ENCODE results near the gene AUTS2.
A peak's percentile ranks its signal among the peaks of the same experiment; 100 is the strongest.

AUTS2 gene

GRCh38 chr7:70720191-70720873 is 1122.1 kb downstream of the AUTS2 start:
- Histone ChIP-seq H2BK120ac (ENCODE audit: low read depth, low read length) (no peak overlapping the region), H3K23ac (ENCODE audit: low read length) (no peak overlapping the region), H3K9ac (ENCODE audit: low read length) (no peak overlapping the region), H3K36me3 (ENCODE audit: control insufficient read depth, insufficient read depth, low read length) (no peaks in the 10 kb centered on the region), H2AK5ac (ENCODE audit: low read length) (no peak overlapping the region), H3K18ac (ENCODE audit: low read length) (no peak overlapping the region), H3K79me1 (ENCODE audit: low read length) (peaks cover 18% of the 10 kb centered on the region), H3K4me2 (ENCODE audit: low read length) (no peak overlapping the region), H3K4me1 (ENCODE audit: control insufficient read depth, low read depth, low read length) (no peaks in the 10 kb centered on the region), H3K79me2 (ENCODE audit: control insufficient read depth, insufficient read depth, low read length) (peaks cover 27% of the 10 kb centered on the region), H3K4ac (ENCODE audit: low read depth, low read length) (peak overlapping the region; percentile 28), H3K27me3 (ENCODE audit: insufficient read depth, low read length, poor library complexity) (no peaks in the 10 kb centered on the region), H2BK5ac (ENCODE audit: low read length) (no peak overlapping the region), H3K27ac (ENCODE audit: low read depth, low read length) (no peak overlapping the region), H2BK15ac (replicated peaks; ENCODE audit: low read depth) (no peak overlapping the region), H3K56ac (ENCODE audit: low read length) (no peak overlapping the region), H4K5ac (ENCODE audit: low read length) (no peak overlapping the region), H4K8ac (ENCODE audit: low read depth, low read length) (no peak overlapping the region), H3K4me3 (ENCODE audit: low read length) (no peak overlapping the region)
- no CpG with 5 or more reads among the region's 7 CpGs for WGBS (ENCODE audit: extremely low coverage, insufficient coverage, low lambda C conversion rate)
- DNase-seq, result peak; percentile 54

- no peaks in the 10 kb centered on the region for H3K36me3 ChIP-seq (ENCODE audit: control insufficient read depth, insufficient read depth, low read length)
- DNase-seq, result no peak
- H3K27me3 ChIP-seq (ENCODE audit: insufficient read depth, low read length, poor library complexity), result no peaks in the 10 kb centered on the region
- WGBS (ENCODE audit: extremely low coverage, insufficient coverage, low lambda C conversion rate), result no CpG with 5 or more reads among the region's 1 CpG
- H4K8ac ChIP-seq (ENCODE audit: low read depth, low read length), result no peak overlapping the region
- H2BK15ac ChIP-seq (replicated peaks; ENCODE audit: low read depth), result no peak overlapping the region
- H3K4me3 ChIP-seq (ENCODE audit: low read length), result no peak overlapping the region
- no peak overlapping the region for H4K5ac ChIP-seq (ENCODE audit: low read length)
- H3K23ac ChIP-seq (ENCODE audit: low read length), result no peak overlapping the region
- H2AK5ac ChIP-seq (ENCODE audit: low read length), result no peak overlapping the region
- H3K18ac ChIP-seq (ENCODE audit: low read length), result no peak overlapping the region
- peaks cover 18% of the 10 kb centered on the region for H3K79me1 ChIP-seq (ENCODE audit: low read length)
- H3K4ac ChIP-seq (ENCODE audit: low read depth, low read length), result no peak overlapping the region
- no peaks in the 10 kb centered on the region for H3K4me1 ChIP-seq (ENCODE audit: control insufficient read depth, low read depth, low read length)
- H3K79me2 ChIP-seq (ENCODE audit: control insufficient read depth, insufficient read depth, low read length), result peaks cover 29% of the 10 kb centered on the region
- no peak overlapping the region for H2BK5ac ChIP-seq (ENCODE audit: low read length)
- H3K56ac ChIP-seq (ENCODE audit: low read length), result no peak overlapping the region
- no peak overlapping the region for H3K4me2 ChIP-seq (ENCODE audit: low read length)
- no peak overlapping the region for H2BK120ac ChIP-seq (ENCODE audit: low read depth, low read length)
- H3K27ac ChIP-seq (ENCODE audit: low read depth, low read length), result no peak overlapping the region
- H3K9ac ChIP-seq (ENCODE audit: low read length), result no peak overlapping the region
Observed at GRCh38 chr7:70721500-70721899, 1123.2 kb downstream of the AUTS2 start.

- no peak overlapping the region for H2BK5ac ChIP-seq (ENCODE audit: low read length)
- H3K4me2 ChIP-seq (ENCODE audit: low read length), result no peak overlapping the region
- WGBS (ENCODE audit: extremely low coverage, insufficient coverage, low lambda C conversion rate), result no CpG with 5 or more reads among the region's 5 CpGs
- no peaks in the 10 kb centered on the region for H3K4me1 ChIP-seq (ENCODE audit: control insufficient read depth, low read depth, low read length)
- H3K56ac ChIP-seq (ENCODE audit: low read length), result no peak overlapping the region
- peaks cover 13% of the 10 kb centered on the region for H3K79me1 ChIP-seq (ENCODE audit: low read length)
- no peak overlapping the region for H3K27ac ChIP-seq (ENCODE audit: low read depth, low read length)
- no peak overlapping the region for H3K4ac ChIP-seq (ENCODE audit: low read depth, low read length)
- H3K23ac ChIP-seq (ENCODE audit: low read length), result no peak overlapping the region
- H2BK15ac ChIP-seq (replicated peaks; ENCODE audit: low read depth), result no peak overlapping the region
- no peak for DNase-seq
- no peak overlapping the region for H3K4me3 ChIP-seq (ENCODE audit: low read length)
- no peak overlapping the region for H4K8ac ChIP-seq (ENCODE audit: low read depth, low read length)
- H3K79me2 ChIP-seq (ENCODE audit: control insufficient read depth, insufficient read depth, low read length), result peaks cover 18% of the 10 kb centered on the region
- H4K5ac ChIP-seq (ENCODE audit: low read length), result no peak overlapping the region
- H2BK120ac ChIP-seq (ENCODE audit: low read depth, low read length), result no peak overlapping the region
- H3K36me3 ChIP-seq (ENCODE audit: control insufficient read depth, insufficient read depth, low read length), result no peaks in the 10 kb centered on the region
- no peak overlapping the region for H2AK5ac ChIP-seq (ENCODE audit: low read length)
- no peaks in the 10 kb centered on the region for H3K27me3 ChIP-seq (ENCODE audit: insufficient read depth, low read length, poor library complexity)
- H3K18ac ChIP-seq (ENCODE audit: low read length), result no peak overlapping the region
- no peak overlapping the region for H3K9ac ChIP-seq (ENCODE audit: low read length)
Observed at GRCh38 chr7:70723339-70723738, 1125.1 kb downstream of the AUTS2 start.

- WGBS (ENCODE audit: extremely low coverage, insufficient coverage, low lambda C conversion rate), result no CpG with 5 or more reads among the region's 2 CpGs
- no peak for DNase-seq
Observed at GRCh38 chr7:70725448-70725847, 1127.2 kb downstream of the AUTS2 start.

GRCh38 chr7:70726294-70726693 is 1128.0 kb downstream of the AUTS2 start:
- Histone ChIP-seq H3K79me2 (ENCODE audit: control insufficient read depth, insufficient read depth, low read length) (peaks cover 25% of the 10 kb centered on the region), H3K27me3 (ENCODE audit: insufficient read depth, low read length, poor library complexity) (no peaks in the 10 kb centered on the region), H3K9ac (ENCODE audit: low read length) (no peak overlapping the region), H3K36me3 (ENCODE audit: control insufficient read depth, insufficient read depth, low read length) (no peaks in the 10 kb centered on the region), H3K27ac (ENCODE audit: low read depth, low read length) (no peak overlapping the region), H3K18ac (ENCODE audit: low read length) (no peak overlapping the region), H3K4me2 (ENCODE audit: low read length) (no peak overlapping the region), H3K23ac (ENCODE audit: low read length) (no peak overlapping the region), H2BK120ac (ENCODE audit: low read depth, low read length) (no peak overlapping the region), H2AK5ac (ENCODE audit: low read length) (no peak overlapping the region), H3K4ac (ENCODE audit: low read depth, low read length) (no peak overlapping the region), H3K79me1 (ENCODE audit: low read length) (peaks cover 11% of the 10 kb centered on the region), H2BK15ac (replicated peaks; ENCODE audit: low read depth) (no peak overlapping the region), H4K8ac (ENCODE audit: low read depth, low read length) (no peak overlapping the region), H2BK5ac (ENCODE audit: low read length) (no peak overlapping the region), H3K56ac (ENCODE audit: low read length) (no peak overlapping the region), H4K5ac (ENCODE audit: low read length) (no peak overlapping the region), H3K4me1 (ENCODE audit: control insufficient read depth, low read depth, low read length) (peaks cover 5% of the 10 kb centered on the region), H3K4me3 (ENCODE audit: low read length) (no peak overlapping the region)
- no CpG with 5 or more reads among the region's 1 CpG for WGBS (ENCODE audit: extremely low coverage, insufficient coverage, low lambda C conversion rate)
- no peak for DNase-seq

More at GRCh38 chr7:70725448-70725847, 1127.2 kb downstream of the AUTS2 start:
- H2BK15ac ChIP-seq (replicated peaks; ENCODE audit: low read depth), result no peak overlapping the region
- H2BK5ac ChIP-seq (ENCODE audit: low read length), result no peak overlapping the region
- peaks cover 8% of the 10 kb centered on the region for H3K79me1 ChIP-seq (ENCODE audit: low read length)
- no peak overlapping the region for H3K4me2 ChIP-seq (ENCODE audit: low read length)
- no peak overlapping the region for H3K4ac ChIP-seq (ENCODE audit: low read depth, low read length)
- no peak overlapping the region for H3K18ac ChIP-seq (ENCODE audit: low read length)
- H3K4me1 ChIP-seq (ENCODE audit: control insufficient read depth, low read depth, low read length), result peaks cover 5% of the 10 kb centered on the region
- no peak overlapping the region for H3K27ac ChIP-seq (ENCODE audit: low read depth, low read length)
- H4K8ac ChIP-seq (ENCODE audit: low read depth, low read length), result no peak overlapping the region
- H3K79me2 ChIP-seq (ENCODE audit: control insufficient read depth, insufficient read depth, low read length), result peaks cover 21% of the 10 kb centered on the region
- H2AK5ac ChIP-seq (ENCODE audit: low read length), result no peak overlapping the region
- no peaks in the 10 kb centered on the region for H3K36me3 ChIP-seq (ENCODE audit: control insufficient read depth, insufficient read depth, low read length)
- H3K4me3 ChIP-seq (ENCODE audit: low read length), result no peak overlapping the region
- H3K56ac ChIP-seq (ENCODE audit: low read length), result no peak overlapping the region
- H3K23ac ChIP-seq (ENCODE audit: low read length), result no peak overlapping the region
- H2BK120ac ChIP-seq (ENCODE audit: low read depth, low read length), result no peak overlapping the region
- H3K27me3 ChIP-seq (ENCODE audit: insufficient read depth, low read length, poor library complexity), result no peaks in the 10 kb centered on the region
- H4K5ac ChIP-seq (ENCODE audit: low read length), result no peak overlapping the region
- H3K9ac ChIP-seq (ENCODE audit: low read length), result no peak overlapping the region

GRCh38 chr7:70726951-70727378 is 1128.7 kb downstream of the AUTS2 start:
- no peak overlapping the region for H3K23ac ChIP-seq (ENCODE audit: low read length)
- WGBS (ENCODE audit: extremely low coverage, insufficient coverage, low lambda C conversion rate), result no CpG with 5 or more reads among the region's 9 CpGs
- peaks cover 23% of the 10 kb centered on the region for H3K79me2 ChIP-seq (ENCODE audit: control insufficient read depth, insufficient read depth, low read length)
- no peak overlapping the region for H3K4me3 ChIP-seq (ENCODE audit: low read length)
- H3K18ac ChIP-seq (ENCODE audit: low read length), result no peak overlapping the region
- no peak overlapping the region for H3K56ac ChIP-seq (ENCODE audit: low read length)
- H4K8ac ChIP-seq (ENCODE audit: low read depth, low read length), result no peak overlapping the region
- no peak overlapping the region for H3K4ac ChIP-seq (ENCODE audit: low read depth, low read length)
- no peak overlapping the region for H3K4me2 ChIP-seq (ENCODE audit: low read length)
- no peak overlapping the region for H2BK5ac ChIP-seq (ENCODE audit: low read length)
- H3K27ac ChIP-seq (ENCODE audit: low read depth, low read length), result no peak overlapping the region
- peaks cover 10% of the 10 kb centered on the region for H3K79me1 ChIP-seq (ENCODE audit: low read length)
- no peak overlapping the region for H2BK120ac ChIP-seq (ENCODE audit: low read depth, low read length)
- H3K9ac ChIP-seq (ENCODE audit: low read length), result no peak overlapping the region
- no peaks in the 10 kb centered on the region for H3K27me3 ChIP-seq (ENCODE audit: insufficient read depth, low read length, poor library complexity)
- no peak overlapping the region for H2AK5ac ChIP-seq (ENCODE audit: low read length)
- H4K5ac ChIP-seq (ENCODE audit: low read length), result no peak overlapping the region
- no peak overlapping the region for H2BK15ac ChIP-seq (replicated peaks; ENCODE audit: low read depth)
- H3K4me1 ChIP-seq (ENCODE audit: control insufficient read depth, low read depth, low read length), result peaks cover 5% of the 10 kb centered on the region
- DNase-seq, result no peak
- no peaks in the 10 kb centered on the region for H3K36me3 ChIP-seq (ENCODE audit: control insufficient read depth, insufficient read depth, low read length)

Data from mesendoderm (in vitro differentiated cells).